WTC11 (cell line): ENCODE measurements around the gene CRELD2. TPM values are rescaled to one million over a fixed set of nuclear protein-coding genes. Genes with fewer than 3 reads are reported as not detected.

Experiments used
- ATAC-seq: fragments of 200-7000 bp; cut with Tn5 transposase; 2 replicates; pipeline ENCODE4 v1.10.0; 2021; ENCODE audit warnings: mild to moderate bottlenecking, moderate library complexity
- CTCF ChIA-PET: fragments of 300-600 bp; sonication (Branson Sonifier 250); formaldehyde crosslinking; loops from one replicate; lab custom pipeline; 2021; ENCODE audit warnings: antibody characterized with exemption; lab: Charles Lee
- POLR2A ChIA-PET: fragments of 350-600 bp; sonication (Branson Sonifier 250); formaldehyde crosslinking; loops from one replicate; lab custom pipeline; 2021; ENCODE audit warnings: antibody characterized with exemption; lab: Charles Lee
- DNase-seq: peaks from one replicate; pipeline ENCODE4 v3.0.0; 2021; ENCODE audit warnings: low spot score
- H3K27ac Mint-ChIP-seq: 2 replicates; pipeline ENCODE4 v1.8.0; 2021; ENCODE audit warnings: mixed read lengths
- H3K27me3 Mint-ChIP-seq: 2 replicates; pipeline ENCODE4 v1.8.0; 2021; ENCODE audit warnings: low read depth, mild to moderate bottlenecking, moderate library complexity, mixed read lengths
- H3K36me3 Mint-ChIP-seq: 2 replicates; pipeline ENCODE4 v1.8.0; 2021; ENCODE audit warnings: mixed read lengths
- H3K4me1 Mint-ChIP-seq: 2 replicates; pipeline ENCODE4 v1.8.0; 2022; ENCODE audit warnings: mixed read lengths
- H3K4me3 Mint-ChIP-seq: 2 replicates; pipeline ENCODE4 v1.8.0; 2021; ENCODE audit warnings: mild to moderate bottlenecking, moderate library complexity, mixed read lengths
- H3K9me3 Mint-ChIP-seq: 2 replicates; pipeline ENCODE4 v1.8.0; 2021; ENCODE audit warnings: mixed read lengths
- CBFB ChIP-seq: sonication (generic); formaldehyde crosslinking; IDR thresholded peaks from 2 replicates; pipeline ENCODE4 v1.8.1; 2022; ENCODE audit warnings: mild to moderate bottlenecking, low read depth, missing genetic modification reagents
- JAZF1 ChIP-seq: fragments of 250-450 bp; sonication (Bioruptor Pico); IDR thresholded peaks from 2 replicates; pipeline ENCODE4 v1.9.0; 2021; ENCODE audit warnings: moderate library complexity, mild to moderate bottlenecking, inconsistent platforms
- KAT7 ChIP-seq: sonication (generic); formaldehyde crosslinking; IDR thresholded peaks from 2 replicates; pipeline ENCODE4 v1.8.1; 2023; ENCODE audit warnings: missing genetic modification reagents, mild to moderate bottlenecking, borderline replicate concordance
- MXD4 ChIP-seq: fragments of 250-450 bp; sonication (Bioruptor Pico); IDR thresholded peaks from 2 replicates; pipeline ENCODE4 v1.8.0; 2021; ENCODE audit warnings: mild to moderate bottlenecking, moderate library complexity, borderline replicate concordance
- NFATC4 ChIP-seq: fragments of 250-450 bp; sonication (Bioruptor Pico); IDR thresholded peaks from 2 replicates; pipeline ENCODE4 v1.9.0; 2021; ENCODE audit warnings: mild to moderate bottlenecking
- NR1H2 ChIP-seq: sonication (generic); formaldehyde crosslinking; IDR thresholded peaks from 2 replicates; pipeline ENCODE4 v1.9.0; 2021; ENCODE audit warnings: mild to moderate bottlenecking, moderate library complexity, missing genetic modification reagents
- SMAD3 ChIP-seq: sonication (generic); formaldehyde crosslinking; IDR thresholded peaks from 2 replicates; pipeline ENCODE4 v1.8.0; 2022; ENCODE audit warnings: missing genetic modification reagents, mild to moderate bottlenecking, borderline replicate concordance
- TCF7 ChIP-seq: sonication (generic); formaldehyde crosslinking; IDR thresholded peaks from 2 replicates; pipeline ENCODE4 v1.8.0; 2022; ENCODE audit warnings: mild to moderate bottlenecking, low read depth, missing genetic modification reagents, moderate library complexity
- TEAD1 ChIP-seq: sonication (generic); formaldehyde crosslinking; IDR thresholded peaks from 2 replicates; pipeline ENCODE4 v1.8.0; 2022; ENCODE audit warnings: mild to moderate bottlenecking, missing genetic modification reagents
- TP53 ChIP-seq: sonication (generic); formaldehyde crosslinking; IDR thresholded peaks from 2 replicates; pipeline ENCODE4 v1.8.1; 2023; ENCODE audit warnings: mild to moderate bottlenecking, missing genetic modification reagents
- ZNF121 ChIP-seq: sonication (generic); formaldehyde crosslinking; IDR thresholded peaks from 2 replicates; pipeline ENCODE4 v1.8.0; 2023; ENCODE audit warnings: missing genetic modification reagents
- total RNA-seq: library from RNA; stranded (reverse); gene quantifications from 3 replicates; pipeline ENCODE4 v1.2.3, GENCODE V29; 2021
- TF ChIP-seq, protein P1 (sequence below): sonication (generic); formaldehyde crosslinking; IDR thresholded peaks from 2 replicates; pipeline ENCODE4 v1.8.1; 2023; ENCODE audit warnings: mild to moderate bottlenecking, moderate library complexity, missing genetic modification reagents
- TF ChIP-seq, protein P2 (sequence below): fragments of 200-600 bp; IDR thresholded peaks from 2 replicates; pipeline ENCODE4 v1.8.0; 2022; ENCODE audit warnings: antibody characterized with exemption
- TF ChIP-seq, protein P3 (sequence below): sonication (generic); formaldehyde crosslinking; IDR thresholded peaks from 2 replicates; pipeline ENCODE4 v1.8.1; 2022; ENCODE audit warnings: low read depth, missing genetic modification reagents, borderline replicate concordance
- TF ChIP-seq, protein P4 (sequence below): sonication (generic); formaldehyde crosslinking; IDR thresholded peaks from 2 replicates; pipeline ENCODE4 v1.8.1; 2023; ENCODE audit warnings: mild to moderate bottlenecking, missing genetic modification reagents
- TF ChIP-seq, protein P5 (sequence below): sonication (generic); formaldehyde crosslinking; IDR thresholded peaks from 2 replicates; pipeline ENCODE4 v1.8.0; 2022; ENCODE audit warnings: mild to moderate bottlenecking, missing genetic modification reagents

The CRELD2 gene
- total RNA-seq, 1 experiment from 2014 or later, result 42.8 TPM

DNA sequence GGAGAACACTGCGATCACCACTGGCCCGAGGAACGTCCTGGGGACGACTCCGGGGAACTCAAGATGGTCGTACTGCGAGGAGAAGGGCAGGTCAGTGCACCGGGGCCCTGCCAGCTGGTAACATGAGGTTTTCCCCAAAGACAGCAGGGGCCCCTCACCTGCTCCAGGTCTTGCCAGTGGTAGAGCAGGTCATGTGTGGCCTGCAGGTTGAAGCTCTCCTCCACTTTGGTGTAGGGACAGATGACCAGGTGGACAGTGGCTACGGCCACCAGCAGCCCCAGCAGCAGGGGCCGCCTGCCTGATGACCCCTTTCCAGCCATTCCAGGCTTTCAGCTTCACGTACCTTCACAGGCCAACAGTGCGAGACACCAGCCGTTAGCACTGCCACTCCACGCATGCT, 5.0 kb upstream of the CRELD2 start (continued):
- TF ChIP-seq, protein P1, sequence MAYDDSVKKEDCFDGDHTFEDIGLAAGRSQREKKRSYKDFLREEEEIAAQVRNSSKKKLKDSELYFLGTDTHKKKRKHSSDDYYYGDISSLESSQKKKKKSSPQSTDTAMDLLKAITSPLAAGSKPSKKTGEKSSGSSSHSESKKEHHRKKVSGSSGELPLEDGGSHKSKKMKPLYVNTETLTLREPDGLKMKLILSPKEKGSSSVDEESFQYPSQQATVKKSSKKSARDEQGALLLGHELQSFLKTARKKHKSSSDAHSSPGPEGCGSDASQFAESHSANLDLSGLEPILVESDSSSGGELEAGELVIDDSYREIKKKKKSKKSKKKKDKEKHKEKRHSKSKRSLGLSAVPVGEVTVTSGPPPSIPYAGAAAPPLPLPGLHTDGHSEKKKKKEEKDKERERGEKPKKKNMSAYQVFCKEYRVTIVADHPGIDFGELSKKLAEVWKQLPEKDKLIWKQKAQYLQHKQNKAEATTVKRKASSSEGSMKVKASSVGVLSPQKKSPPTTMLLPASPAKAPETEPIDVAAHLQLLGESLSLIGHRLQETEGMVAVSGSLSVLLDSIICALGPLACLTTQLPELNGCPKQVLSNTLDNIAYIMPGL (CRISPR knock-in tag), result no peak
- no peak for TF ChIP-seq ZNF121 (CRISPR knock-in tag)

DNA sequence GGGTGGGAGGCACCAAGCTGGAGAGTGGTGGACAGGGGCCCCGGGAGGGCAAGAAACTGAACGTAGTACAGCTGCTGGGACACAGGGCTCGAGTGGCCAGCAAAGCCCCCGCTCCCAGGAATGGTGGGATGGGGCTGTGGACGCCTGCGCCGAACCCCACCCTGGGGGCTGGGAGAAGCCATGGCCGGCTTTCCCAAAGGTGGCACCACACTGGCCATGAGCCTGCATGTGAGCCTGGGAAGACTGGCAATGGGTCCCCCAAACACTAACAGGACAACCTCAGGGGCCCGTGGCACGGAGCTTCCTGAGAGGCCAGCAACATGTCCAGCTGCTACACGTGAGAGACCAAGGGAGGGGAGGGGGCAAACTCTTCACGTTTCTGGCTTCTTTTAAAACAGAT, 4.2 kb upstream of the CRELD2 start:
- Mint-ChIP-seq H3K4me3 (no peak overlapping the region), H3K9me3 (no peaks in the 10 kb centered on the region), H3K27ac (peak overlapping the region; percentile 41; the same call in 1 of the 2 replicates), H3K4me1 (peaks cover 2% of the 10 kb centered on the region; the same call in 1 of the 2 replicates), H3K27me3 (no peaks in the 10 kb centered on the region), H3K36me3 (peaks cover 7% of the 10 kb centered on the region)
- TF ChIP-seq KAT7 (CRISPR knock-in tag), result no peak
- no peak for TF ChIP-seq TP53 (CRISPR knock-in tag)
- no peak for TF ChIP-seq TEAD1
- TF ChIP-seq MXD4, result no peak
- TF ChIP-seq ZNF121 (CRISPR knock-in tag), result no peak
- TF ChIP-seq, protein P2, sequence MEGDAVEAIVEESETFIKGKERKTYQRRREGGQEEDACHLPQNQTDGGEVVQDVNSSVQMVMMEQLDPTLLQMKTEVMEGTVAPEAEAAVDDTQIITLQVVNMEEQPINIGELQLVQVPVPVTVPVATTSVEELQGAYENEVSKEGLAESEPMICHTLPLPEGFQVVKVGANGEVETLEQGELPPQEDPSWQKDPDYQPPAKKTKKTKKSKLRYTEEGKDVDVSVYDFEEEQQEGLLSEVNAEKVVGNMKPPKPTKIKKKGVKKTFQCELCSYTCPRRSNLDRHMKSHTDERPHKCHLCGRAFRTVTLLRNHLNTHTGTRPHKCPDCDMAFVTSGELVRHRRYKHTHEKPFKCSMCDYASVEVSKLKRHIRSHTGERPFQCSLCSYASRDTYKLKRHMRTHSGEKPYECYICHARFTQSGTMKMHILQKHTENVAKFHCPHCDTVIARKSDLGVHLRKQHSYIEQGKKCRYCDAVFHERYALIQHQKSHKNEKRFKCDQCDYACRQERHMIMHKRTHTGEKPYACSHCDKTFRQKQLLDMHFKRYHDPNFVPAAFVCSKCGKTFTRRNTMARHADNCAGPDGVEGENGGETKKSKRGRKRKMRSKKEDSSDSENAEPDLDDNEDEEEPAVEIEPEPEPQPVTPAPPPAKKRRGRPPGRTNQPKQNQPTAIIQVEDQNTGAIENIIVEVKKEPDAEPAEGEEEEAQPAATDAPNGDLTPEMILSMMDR, result no peak
- TF ChIP-seq TCF7 (CRISPR knock-in tag), result no peak
- TF ChIP-seq, protein P3, sequence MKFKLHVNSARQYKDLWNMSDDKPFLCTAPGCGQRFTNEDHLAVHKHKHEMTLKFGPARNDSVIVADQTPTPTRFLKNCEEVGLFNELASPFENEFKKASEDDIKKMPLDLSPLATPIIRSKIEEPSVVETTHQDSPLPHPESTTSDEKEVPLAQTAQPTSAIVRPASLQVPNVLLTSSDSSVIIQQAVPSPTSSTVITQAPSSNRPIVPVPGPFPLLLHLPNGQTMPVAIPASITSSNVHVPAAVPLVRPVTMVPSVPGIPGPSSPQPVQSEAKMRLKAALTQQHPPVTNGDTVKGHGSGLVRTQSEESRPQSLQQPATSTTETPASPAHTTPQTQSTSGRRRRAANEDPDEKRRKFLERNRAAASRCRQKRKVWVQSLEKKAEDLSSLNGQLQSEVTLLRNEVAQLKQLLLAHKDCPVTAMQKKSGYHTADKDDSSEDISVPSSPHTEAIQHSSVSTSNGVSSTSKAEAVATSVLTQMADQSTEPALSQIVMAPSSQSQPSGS (CRISPR knock-in tag), result no peak
- no peak for TF ChIP-seq NR1H2
- TF ChIP-seq CBFB (CRISPR knock-in tag), result no peak
- TF ChIP-seq, protein P4, sequence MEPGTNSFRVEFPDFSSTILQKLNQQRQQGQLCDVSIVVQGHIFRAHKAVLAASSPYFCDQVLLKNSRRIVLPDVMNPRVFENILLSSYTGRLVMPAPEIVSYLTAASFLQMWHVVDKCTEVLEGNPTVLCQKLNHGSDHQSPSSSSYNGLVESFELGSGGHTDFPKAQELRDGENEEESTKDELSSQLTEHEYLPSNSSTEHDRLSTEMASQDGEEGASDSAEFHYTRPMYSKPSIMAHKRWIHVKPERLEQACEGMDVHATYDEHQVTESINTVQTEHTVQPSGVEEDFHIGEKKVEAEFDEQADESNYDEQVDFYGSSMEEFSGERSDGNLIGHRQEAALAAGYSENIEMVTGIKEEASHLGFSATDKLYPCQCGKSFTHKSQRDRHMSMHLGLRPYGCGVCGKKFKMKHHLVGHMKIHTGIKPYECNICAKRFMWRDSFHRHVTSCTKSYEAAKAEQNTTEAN (CRISPR knock-in tag), result no peak
- TF ChIP-seq NFATC4 (CRISPR knock-in tag), result no peak
- TF ChIP-seq SMAD3 (CRISPR knock-in tag), result no peak
- DNase-seq (no peak), ATAC-seq (no peak)
- ChIA-PET POLR2A (no interaction called here), CTCF (no interaction called here)

DNA sequence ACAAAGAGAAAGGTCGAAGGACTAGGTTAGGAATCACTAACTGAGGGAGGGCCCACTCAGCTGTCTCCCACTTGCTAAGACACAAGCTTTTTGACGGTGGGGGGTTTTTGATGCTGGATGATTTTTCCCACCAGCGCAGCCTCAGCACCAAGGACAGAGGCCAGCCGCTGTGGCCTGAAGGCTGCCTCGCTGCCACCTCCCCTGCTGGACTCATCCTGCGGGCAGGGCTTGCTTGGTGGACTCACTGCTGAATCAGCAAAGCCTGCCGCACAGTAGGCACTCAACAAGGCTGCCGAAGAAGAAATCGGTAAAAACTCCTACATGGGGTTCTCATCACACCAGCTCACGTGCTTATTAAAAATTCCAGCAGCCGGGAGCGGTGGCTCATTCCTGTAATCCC, 2.8 kb upstream of the CRELD2 start:
- Mint-ChIP-seq H3K4me1 (peaks cover 5% of the 10 kb centered on the region; the same call in 1 of the 2 replicates), H3K4me3 (no peak overlapping the region), H3K9me3 (no peaks in the 10 kb centered on the region), H3K27ac (no peak overlapping the region), H3K27me3 (no peaks in the 10 kb centered on the region)
- POLR2A ChIA-PET, result no interaction called here
- ATAC-seq, result no peak
- no peak for TF ChIP-seq JAZF1 (CRISPR knock-in tag)
- TF ChIP-seq, protein P5, sequence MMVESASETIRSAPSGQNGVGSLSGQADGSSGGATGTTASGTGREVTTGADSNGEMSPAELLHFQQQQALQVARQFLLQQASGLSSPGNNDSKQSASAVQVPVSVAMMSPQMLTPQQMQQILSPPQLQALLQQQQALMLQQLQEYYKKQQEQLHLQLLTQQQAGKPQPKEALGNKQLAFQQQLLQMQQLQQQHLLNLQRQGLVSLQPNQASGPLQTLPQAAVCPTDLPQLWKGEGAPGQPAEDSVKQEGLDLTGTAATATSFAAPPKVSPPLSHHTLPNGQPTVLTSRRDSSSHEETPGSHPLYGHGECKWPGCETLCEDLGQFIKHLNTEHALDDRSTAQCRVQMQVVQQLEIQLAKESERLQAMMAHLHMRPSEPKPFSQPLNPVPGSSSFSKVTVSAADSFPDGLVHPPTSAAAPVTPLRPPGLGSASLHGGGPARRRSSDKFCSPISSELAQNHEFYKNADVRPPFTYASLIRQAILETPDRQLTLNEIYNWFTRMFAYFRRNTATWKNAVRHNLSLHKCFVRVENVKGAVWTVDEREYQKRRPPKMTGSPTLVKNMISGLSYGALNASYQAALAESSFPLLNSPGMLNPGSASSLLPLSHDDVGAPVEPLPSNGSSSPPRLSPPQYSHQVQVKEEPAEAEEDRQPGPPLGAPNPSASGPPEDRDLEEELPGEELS (CRISPR knock-in tag), result 0 out of 2 replicates have a peak, but pooled peaks have one; percentile 56
- TF ChIP-seq, all 79 proteins: peak for 1
- CTCF ChIA-PET, result interaction anchor here (1.2 kb wide), 1 partner anchor 115 kb away, joined by 3 read pairs; no protein-coding TSS in a partner anchor
- peaks cover 7% of the 10 kb centered on the region for H3K36me3 Mint-ChIP-seq
- DNase-seq, result peak; percentile 46
